ENCODE results near the gene YBX2.

Gene YBX2

DNA sequence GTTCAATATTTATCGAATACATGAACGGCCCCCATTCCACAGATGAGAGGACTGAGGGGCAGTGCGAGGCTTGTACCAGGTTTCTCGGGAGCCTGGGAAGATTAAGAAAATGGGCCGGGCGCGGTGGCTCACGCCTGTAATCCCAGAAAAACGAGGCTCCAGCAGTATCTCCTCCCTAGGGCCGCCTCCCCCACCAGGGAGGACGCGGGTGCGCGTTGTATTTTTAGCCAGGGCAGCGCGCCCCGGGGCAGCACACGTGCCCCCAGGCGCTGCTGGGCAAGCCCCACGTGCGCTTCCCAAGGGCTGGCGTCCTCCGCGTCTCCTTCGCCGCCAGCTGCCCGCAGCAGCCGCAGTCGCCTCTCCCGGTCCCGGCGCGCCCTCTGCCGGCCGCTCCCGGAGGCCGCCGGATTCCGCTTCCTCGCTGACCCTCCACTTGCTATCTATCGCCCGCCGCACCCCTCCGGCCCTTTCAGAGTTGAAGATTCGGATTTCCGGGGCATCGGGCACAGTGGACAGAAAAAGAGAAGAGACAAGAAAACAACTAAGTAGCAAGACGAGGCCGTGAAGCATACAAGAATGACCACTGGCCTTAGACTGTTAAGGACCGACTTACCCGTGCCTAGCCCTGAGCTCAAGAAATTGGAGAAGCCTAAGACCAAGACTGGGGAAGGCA lies 1.9 kb upstream of the YBX2 start:
- peak; percentile 83 for DNase-seq (ENCODE audit: low spot score)

DNA sequence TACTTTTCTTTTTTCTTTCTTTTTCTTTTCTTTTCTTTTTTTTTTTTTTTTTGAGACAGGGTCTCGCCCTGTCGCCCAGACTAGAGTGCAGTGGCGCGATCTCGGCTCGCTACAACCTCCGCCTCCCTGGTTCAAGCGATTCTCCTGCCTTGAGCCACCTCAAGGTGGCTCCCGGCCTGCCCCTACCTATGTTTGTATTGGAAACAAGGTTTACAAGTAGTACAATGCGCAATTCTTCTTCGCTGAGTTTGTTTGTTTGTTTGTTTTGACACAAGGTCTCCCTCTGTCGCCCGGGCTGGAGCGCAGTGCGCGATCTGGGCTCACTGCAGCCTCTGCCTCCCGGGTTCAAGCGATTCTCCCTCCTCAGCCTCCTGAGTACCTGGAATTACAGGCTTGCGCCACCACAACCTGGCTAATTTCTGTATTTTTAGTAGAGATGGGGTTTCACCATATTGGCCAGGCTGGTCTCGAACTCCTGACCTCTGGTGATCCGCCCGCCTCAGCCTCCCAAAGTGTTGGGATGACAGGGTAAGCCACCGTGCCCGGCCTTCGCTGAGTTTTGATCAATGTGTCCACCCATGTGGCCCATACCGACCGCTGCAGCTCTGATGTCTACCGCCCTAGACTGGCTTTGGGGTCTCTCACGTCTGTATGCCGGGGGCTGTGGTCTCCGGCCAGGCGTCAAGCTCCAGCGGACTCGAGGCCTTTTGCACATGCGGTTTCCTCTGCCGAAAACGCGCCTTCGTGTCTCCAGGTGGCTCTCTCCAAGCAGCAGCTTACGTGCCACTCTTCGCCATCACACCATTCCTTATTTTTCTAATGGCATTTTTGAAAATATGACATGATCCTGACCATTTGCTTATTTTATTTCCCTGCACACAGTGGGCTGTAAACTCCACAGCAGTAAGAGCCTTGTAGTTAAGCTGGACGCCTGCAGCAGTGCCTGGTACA lies 1.1 kb upstream of the YBX2 start:
- DNase-seq (ENCODE audit: low spot score), result no peak

DNA sequence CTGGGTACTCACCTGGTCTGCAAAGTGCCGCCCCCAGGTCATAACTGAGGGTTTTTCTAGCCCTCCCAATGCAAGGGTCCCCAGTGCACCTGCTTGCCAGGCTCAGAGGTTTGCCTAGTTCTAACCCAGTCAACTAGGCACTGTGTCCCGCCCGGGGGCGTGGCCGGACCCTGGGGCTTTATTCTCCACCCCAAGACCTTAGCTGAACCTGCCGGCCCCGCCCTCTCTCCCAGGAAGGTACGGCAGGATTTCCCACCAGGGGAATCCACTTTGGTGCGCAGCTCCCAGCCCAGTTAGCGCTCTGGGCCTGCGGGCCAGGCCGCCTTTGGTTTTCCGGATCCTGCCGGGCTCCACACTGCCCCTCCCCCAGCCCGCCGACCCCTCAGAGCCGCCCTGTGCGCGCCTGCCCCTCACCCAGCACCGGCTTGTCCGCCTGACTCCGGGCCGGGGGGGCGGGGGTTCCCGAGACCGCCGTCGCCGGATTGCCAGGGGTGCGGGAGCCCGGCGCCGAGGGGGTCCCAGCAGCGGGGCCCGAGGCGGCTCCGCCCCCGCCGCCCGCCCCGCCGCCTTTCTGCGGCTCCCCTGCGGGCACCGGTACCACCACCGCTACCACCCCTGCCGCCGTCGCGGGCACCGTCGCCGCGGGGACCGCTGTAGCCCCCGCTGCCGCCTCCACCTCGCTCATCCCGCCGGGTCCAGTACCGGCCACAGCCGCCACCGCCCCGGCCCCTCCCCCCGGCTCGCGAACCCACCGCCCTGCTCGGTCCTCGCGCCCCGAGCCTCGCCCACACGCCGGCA lies 424 bp downstream of the YBX2 start:
- DNase-seq (ENCODE audit: low spot score), result no peak

DNA sequence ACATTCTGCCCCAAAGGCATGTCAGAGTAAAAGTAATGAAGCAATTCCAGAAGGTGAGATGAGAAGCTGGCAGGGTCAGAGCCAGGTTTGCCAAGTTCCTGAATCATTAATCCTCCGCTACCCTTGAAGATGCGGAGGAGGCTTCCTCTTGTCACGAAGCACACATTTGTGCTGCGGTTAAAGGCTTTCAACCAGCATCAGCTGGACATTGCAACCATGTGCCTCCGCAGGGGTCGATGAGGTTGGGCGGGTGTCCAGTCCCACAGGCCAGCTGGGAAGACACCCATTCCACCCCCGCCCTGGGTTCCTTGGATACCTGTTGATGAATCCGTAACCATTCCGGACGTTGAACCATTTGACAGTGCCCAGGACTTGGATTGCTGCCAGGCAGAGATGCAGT lies 1.3 kb downstream of the YBX2 start:
- no peak for DNase-seq (ENCODE audit: low spot score)

DNA sequence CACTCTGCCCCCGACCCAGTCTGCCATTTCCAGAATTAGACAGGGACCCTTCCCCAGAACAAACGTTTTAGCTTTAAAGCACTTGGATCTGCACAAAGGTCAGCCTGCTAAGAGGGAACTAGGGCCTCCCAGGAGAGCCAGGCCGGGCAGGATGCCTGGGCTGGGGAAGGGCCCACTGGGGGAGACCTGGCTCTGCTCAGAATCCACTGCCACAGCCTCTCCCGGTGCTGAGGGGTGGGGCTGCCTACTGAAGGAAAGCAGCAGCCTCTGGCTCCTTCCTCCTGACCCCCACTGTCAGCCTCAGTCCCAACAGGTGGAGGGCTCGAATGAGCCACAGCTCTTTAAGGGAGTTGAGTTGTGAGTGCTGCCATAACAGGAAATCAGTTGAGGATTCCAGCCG lies 1.7 kb downstream of the YBX2 start:
- DNase-seq (ENCODE audit: low spot score), result no peak

DNA sequence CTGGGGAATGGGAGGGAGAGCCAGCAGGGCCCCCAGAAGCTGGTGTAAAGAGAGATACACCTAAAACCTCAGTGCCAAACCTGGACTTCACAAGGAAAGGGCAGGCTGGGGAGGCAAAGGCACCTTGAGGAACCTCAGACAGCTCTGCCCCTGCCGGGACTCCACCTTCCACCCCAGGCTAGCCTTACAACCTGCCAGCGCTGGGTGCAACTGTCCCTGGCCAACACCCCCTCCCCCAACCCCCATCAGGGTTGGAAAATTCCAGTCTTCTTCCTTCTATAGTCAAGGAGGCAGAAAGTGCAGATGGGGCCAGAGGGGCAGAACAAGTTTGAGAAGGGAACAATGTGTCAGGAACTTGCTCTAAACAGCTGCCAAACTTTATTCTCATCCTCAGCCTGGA lies 2.2 kb downstream of the YBX2 start:
- no peak for DNase-seq (ENCODE audit: low spot score)

DNA sequence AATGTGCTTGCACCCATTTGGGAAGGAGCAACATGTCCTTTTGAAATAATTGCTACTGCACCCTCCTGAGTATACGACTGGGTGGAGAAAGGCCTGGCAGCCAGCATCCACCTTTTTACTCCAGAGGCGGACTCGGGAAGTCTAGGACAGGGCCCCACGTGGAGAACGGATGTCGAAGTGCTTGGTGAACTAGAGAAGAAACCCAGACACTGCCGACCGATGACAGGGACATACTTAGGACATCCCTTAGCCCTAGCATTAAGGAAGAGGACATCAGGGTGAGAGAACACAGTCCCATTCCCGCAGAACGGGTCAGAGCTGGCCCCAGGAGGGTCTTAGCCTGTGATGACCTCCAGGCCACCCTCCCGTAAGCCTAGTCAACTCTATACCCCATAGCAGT lies 3.8 kb downstream of the YBX2 start:
- DNase-seq (ENCODE audit: low spot score), result no peak

DNA sequence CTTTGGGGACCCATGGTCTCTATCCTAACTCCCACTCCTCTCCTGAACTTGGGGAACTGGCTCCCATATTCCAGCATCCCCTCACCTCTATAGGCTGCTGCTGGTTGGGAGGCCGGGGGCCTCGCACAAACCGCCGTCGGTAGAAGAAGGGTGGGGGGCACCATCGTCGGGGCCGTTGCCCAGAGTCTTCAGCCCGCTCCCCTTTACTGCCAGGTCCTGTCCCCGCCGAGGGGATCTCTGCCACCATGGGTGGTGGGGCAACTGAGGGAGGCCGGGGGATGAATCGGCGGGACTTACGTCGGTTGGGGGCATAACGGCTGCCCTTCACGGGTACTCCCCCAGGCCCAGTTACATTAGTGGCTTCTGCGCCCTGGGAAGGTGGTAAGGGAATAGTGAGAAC lies 4.3 kb downstream of the YBX2 start:
- no peak for DNase-seq (ENCODE audit: low spot score)

DNA sequence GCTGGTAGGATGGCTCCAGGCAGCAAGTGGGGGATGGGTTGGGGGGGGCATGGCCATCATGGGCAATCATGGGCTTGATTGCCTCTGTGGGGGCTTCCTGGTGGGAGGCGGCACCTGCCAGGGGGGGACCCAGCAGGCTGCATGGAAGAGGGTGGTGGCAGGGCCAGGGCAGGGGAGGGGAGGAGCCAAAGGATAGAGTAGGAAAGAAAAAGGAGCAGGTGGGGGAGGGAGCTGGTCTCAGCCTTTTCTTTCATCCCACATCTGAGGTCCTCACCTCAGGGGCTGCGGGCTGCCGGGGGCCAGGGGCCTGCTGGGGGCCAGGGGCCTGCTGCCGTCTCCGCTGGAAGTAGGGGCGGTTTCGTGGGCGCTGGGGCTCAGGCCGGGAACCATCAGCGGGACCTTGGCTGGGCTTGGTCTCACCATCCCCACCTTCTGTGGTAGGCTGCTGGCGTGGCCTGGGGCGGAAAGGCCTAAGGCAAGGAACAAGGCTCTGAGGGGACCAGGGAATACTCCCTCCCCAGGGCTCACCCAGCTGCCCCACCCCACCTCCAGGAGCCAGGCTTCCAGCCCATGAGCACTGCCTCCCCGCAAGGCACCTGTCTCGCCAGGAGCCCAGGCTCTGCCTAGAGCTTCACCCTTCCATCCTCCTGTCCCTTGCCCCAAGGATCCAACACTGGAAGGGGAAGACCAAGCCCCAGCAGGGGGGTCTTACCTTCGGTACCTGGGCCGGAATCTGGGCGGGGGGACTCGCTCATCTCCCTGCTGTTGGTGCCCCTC lies 5.0 kb downstream of the YBX2 start:
- no peak for DNase-seq (ENCODE audit: low spot score)

DNA sequence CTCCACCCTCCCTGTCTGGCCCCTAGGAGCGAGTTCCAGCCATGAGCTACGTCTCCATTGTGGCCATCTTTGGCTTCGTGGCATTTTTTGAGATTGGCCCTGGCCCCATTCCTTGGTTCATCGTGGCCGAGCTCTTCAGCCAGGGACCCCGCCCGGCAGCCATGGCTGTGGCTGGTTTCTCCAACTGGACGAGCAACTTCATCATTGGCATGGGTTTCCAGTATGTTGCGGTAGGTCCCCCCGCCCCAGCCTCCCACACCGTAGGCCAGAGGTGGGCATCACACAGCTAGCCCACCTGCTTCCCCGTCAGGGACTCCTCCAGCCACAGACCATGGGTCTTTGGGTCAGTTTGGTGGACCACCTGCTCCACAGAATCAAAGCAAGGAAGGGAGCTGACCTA lies 8.8 kb downstream of the YBX2 start:
- DNase-seq (ENCODE audit: low spot score), result no peak

DNA sequence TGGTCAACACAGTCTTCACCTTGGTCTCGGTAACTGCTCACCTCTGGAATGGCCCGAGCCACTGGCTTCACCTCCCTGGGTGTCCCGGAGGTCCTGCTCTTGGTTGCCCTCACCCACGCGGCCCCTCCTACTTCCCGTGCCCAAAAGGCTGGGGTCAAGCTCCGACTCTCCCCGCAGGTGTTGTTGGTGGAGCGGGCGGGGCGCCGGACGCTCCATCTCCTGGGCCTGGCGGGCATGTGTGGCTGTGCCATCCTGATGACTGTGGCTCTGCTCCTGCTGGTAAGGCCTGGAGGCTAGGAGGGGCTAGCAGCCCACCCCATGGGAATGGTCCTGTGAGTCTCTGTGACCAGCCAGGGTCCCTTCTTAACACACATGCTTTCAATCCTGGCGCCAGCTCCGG lies 9.5 kb downstream of the YBX2 start:
- DNase-seq (ENCODE audit: low spot score), result no peak

DNA sequence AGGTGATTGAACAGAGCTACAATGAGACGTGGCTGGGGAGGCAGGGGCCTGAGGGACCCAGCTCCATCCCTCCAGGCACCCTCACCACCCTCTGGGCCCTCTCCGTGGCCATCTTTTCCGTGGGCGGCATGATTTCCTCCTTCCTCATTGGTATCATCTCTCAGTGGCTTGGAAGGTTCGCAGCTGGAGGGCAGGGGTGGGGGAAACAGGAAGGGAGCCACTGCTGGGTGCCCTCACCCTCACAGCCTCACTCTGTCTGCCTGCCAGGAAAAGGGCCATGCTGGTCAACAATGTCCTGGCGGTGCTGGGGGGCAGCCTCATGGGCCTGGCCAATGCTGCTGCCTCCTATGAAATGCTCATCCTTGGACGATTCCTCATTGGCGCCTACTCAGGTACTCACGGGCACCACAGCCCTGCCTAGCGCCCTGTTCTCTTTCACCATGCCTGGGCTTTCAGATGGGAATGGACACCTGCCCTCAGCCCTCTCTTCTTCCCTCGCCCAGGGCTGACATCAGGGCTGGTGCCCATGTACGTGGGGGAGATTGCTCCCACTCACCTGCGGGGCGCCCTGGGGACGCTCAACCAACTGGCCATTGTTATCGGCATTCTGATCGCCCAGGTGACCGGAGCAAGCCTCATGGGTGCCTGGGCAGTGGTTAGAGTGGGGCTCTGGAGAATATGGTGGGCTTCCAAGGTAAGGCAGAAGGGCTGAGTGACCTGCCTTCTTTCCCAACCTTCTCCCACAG lies 10.8 kb downstream of the YBX2 start:
- no peak for DNase-seq (ENCODE audit: low spot score)

DNA sequence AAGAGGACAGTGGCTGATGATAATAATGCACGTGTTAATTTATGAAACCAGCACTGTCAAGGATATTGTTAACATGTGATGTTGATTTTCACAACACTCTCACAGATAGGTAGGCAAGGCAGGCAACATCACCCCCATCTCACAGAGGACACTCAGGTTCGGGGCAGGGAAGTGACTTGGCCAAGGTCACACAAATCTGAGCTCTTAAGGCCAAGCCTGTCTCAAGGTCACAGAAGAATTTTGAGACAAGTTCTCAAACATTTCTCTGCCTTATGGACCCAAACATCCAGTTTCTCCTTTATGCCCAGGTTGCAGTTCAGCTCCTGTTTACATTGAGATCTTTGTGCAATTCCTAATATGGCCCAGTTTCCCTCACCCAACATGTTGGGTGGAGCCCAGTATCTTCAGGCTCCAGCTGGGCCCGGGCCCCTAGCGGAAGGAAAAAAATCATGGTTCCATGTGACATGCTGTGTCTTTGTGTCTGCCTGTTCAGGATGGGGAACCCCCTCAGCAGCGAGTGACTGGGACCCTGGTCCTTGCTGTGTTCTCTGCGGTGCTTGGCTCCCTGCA lies 11.6 kb downstream of the YBX2 start:
- DNase-seq (ENCODE audit: low spot score), result no peak

DNA sequence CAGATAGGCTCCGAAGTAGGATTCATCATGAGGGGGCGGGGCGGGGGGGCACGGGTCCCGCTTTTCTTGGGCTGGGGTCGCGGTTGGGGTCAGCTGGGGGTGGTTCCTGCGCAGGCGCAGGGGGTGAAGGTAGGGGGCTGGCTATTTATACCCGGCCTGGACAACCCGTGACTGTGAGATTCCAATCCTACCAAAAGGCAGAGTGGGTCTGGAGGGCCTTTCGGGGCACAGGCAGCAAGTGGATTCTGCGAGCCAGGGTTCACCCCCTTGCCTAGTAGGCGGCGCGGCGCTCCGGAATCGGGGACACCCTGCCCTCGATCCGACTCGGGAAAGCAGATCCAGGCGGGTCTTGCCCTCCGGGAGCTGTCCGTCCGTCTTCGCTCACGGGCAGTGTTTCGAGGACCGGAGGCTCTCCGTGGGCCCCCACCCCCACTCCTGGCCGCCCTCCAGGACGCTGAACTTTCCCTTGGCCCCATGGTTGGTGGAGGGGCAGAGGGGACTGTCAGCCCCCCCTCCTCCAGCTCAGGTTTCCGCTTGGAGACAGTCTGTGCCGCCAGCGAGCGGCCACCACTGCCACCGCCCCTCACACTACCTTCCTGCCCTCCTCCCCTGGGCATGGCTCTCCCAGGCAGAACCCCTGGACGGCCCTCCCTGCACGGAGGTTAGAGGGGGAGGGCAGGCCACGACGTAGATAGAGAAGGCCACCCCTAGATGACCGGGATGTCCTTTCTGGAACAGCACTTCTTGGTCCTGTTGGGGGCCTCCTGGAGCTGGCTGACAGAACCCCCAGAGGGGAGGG lies 12.3 kb downstream of the YBX2 start:
- no peak for DNase-seq (ENCODE audit: low spot score)

DNA sequence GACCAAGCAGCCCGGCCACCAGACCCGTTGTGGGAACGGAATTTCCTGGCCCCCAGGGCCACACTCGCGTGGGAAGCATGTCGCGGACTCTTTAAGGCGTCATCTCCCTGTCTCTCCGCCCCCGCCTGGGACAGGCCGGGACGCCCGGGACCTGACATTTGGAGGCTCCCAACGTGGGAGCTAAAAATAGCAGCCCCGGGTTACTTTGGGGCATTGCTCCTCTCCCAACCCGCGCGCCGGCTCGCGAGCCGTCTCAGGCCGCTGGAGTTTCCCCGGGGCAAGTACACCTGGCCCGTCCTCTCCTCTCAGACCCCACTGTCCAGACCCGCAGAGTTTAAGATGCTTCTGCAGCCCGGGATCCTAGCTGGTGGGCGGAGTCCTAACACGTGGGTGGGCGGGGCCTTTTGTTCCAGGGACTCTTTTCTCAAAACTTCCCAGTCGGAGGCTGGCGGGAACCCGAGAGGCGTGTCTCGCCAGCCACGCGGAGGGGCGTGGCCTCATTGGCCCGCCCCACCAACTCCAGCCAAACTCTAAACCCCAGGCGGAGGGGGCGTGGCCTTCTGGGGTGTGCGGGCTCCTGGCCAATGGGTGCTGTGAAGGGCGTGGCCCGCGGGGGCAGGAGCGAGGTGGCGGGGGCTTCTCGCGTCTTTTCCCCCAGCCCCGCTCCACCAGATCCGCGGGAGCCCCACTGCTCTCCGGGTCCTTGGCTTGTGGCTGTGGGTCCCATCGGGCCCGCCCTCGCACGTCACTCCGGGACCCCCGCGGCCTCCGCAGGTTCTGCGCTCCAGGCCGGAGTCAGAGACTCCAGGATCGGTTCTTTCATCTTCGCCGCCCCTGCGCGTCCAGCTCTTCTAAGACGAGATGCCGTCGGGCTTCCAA lies 13.1 kb downstream of the YBX2 start, which contains the start of gene SLC2A4:
SLC2A4 (plus strand) TSS at position 645 of the 879 bp plus-strand sequence; CDS start at position 862, 217 bp downstream.
- DNase-seq (ENCODE audit: low spot score), result peak; percentile 83

DNA sequence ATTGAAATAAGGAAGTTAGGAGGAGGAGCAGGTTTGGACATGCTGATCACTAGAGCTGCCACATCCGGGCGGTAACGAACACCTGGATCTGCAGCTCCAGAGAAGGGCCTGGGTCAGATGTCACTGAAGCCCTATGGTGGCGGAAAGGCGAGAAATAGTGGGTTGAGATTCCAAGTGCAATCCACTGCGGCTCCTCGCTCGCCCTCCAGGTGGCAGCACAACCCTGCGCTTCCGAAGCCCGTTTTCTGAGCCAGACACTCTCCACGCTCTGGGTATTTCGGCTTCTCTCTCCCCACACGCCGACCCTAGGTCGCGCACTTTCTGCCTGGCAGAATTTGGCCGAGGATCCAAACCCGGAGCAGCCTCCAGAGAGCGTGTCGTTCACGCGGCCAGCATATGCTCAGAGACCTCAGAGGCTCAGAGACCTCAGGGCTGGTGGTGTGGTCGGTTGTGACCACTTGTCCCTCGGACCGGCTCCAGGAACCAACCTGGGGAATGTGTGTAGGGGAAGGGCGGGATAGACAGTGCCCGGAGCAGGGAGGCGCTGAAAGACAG lies 13.8 kb downstream of the YBX2 start:
- peak; percentile 89 for DNase-seq (ENCODE audit: low spot score)

DNA sequence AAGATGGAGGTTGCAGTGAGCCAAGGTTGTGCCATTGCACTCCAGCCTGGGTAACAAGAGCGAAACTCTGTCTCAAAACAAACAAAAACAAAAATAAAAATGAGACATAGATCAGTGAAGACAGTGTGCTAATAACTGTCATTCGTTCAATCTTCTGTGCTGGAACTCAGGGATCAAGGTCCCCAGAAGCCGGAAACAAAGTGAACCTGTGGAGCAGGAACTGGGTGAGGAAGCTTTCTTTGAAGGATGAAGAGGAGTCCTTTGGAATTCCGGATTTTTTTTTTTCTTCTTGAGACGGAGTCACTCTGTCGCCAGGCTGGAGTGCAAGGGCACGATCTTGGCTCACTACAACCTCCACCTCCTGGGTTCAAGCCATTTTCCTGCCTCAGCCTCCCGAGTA lies 15.0 kb downstream of the YBX2 start:
- no peak for DNase-seq (ENCODE audit: low spot score)

DNA sequence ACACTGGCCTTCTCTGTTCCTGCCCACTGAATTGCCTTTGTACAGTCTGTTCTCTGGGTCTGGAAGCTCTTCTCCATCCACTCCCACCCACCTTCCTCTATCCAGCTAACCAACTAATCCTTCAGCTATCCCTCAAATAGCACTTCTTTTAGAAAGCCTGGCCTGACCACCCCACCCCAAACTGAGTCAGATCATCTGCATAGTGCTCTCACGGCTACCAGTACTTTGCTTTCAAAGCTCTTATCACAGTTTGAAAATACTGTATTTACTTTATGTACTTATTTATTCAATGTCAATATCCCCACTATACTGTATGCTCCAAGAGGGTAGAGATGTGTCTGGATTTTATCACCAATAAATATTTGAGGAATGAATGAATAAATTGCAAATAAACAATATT lies 27.7 kb downstream of the YBX2 start:
- no peak for DNase-seq (ENCODE audit: low spot score)

DNA sequence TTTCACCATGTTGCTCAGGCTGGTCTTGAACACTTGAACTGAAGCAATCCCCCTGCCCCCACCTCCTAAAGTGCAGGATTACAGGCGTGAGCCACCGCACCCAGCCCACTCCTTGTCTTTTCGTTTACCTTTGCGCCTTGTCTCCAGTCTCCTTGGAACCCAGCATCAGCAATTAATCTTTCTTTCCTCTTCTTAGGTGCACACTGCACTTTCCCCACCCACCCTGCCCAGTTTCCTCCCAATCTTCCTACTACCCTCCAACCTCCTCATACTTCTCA lies 30.7 kb downstream of the YBX2 start:
- no peak for DNase-seq (ENCODE audit: low spot score)

All from Ammon's horn (tissue), 1 donor.